ENCODE data around the gene CFAP97. TPM values are rescaled to one million over a fixed set of nuclear protein-coding genes. Genes with fewer than 3 reads are reported as not detected.

The CFAP97 gene
- total RNA-seq, 1 experiment from 2014 or later: 19.6 TPM

DNA sequence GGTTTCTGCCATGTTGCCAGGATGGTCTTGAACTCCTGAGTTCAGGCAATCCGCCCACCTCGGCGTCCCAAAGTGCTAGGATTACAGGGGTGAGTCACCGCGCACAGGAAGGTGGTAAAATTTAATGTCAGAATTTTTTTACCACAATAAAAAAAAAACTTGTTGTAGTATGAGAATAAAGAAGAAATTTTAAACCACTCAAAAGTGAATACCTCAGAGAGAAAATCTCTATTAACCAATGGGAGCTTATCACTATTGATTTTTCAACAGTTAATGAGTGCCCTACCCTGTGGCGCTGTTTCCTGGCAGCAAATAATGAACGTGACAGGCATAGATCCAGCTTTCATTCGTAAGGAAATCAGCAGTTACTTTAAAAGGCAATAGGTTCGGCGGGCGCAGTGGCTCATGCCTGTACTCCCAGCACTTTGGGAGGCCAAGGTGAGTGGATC is 93.4 kb downstream of the CFAP97 start:
- peak; percentile 16 for DNase-seq (ENCODE audit: low read depth)

DNA sequence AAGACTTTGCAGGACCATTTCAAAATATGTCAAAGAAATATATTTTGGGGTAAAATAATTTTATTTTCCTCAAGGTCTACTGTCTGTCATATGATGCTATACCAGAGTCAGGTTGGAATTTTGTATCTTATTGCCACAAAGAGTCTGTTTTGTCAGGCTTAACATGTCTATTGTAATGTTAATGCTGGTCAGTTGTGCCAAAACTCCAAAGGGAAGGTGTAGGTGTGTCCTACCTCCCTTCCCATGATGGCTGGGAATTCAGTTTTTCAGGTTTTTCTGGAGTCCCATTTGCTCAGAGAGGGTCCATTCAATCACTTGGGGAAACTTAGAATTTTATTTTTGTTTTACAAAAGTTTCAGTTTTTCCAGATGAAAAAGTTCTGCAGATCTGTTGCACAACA is 94.1 kb downstream of the CFAP97 start:
- DNase-seq (ENCODE audit: low read depth): no peak

Other genes starting within 250 kb of the CFAP97 start
- not detected in 2 replicates for gene HELT, start 185.5 kb downstream of the CFAP97 start, total RNA-seq (2014; rRNA removed; shearing (Covaris generic))
- gene SLC25A4, start 60.7 kb downstream of the CFAP97 start, total RNA-seq (2014; rRNA removed; shearing (Covaris generic)): 14.3 and 16.2 TPM in 2 replicates
- 12.6 and 14.8 TPM in 2 replicates for gene SNX25, start 5.6 kb upstream of the CFAP97 start, total RNA-seq (2014; rRNA removed; shearing (Covaris generic))
- gene LRP2BP, start 191.9 kb upstream of the CFAP97 start, total RNA-seq (2014; rRNA removed; shearing (Covaris generic)): 0.03 and 0.29 TPM in 2 replicates
- gene ANKRD37, start 192.8 kb upstream of the CFAP97 start, total RNA-seq (2014; rRNA removed; shearing (Covaris generic)): 0.36 and 0.97 TPM in 2 replicates
- gene UFSP2, start 222.0 kb upstream of the CFAP97 start, total RNA-seq (2014; rRNA removed; shearing (Covaris generic)): 18.5 and 21.0 TPM in 2 replicates

Measured in Daoy (cell line).